Loucy (cell line): Measurements from ENCODE around the gene ADCY2.

Experiments used
- CTCF ChIP-seq: fragments of 200-600 bp; sonication (generic); conservative IDR thresholded peaks from 2 replicates; pipeline ENCODE4 v1.5.1; 2014; ENCODE audit warnings: mild to moderate bottlenecking, antibody characterized with exemption, low read length
- EZH2phosphoT487 ChIP-seq: fragments of 200-600 bp; IDR thresholded peaks from 2 replicates; pipeline ENCODE4 v1.6.1; 2018; ENCODE audit warnings: antibody characterized with exemption, mild to moderate bottlenecking, moderate library complexity, borderline replicate concordance

- TF ChIP-seq CTCF (no peak), EZH2phosphoT487 (no peak)
These were observed 357.7 kb downstream of the ADCY2 start for GRCh38 chr5:7753596-7753995.
